ENCODE data around the gene RPS19BP1.
A peak's percentile ranks its signal among the peaks of the same experiment; 100 is the strongest.

RPS19BP1 gene

GRCh38 chr22:39553429-39553828 is 20.9 kb upstream of the RPS19BP1 start:
- no peaks in the 10 kb centered on the region for H3K36me3 ChIP-seq (ENCODE audit: insufficient read depth, low read length)
- H2AFZ ChIP-seq (ENCODE audit: low read depth, low read length): no peak overlapping the region
- H3K4me1 ChIP-seq (ENCODE audit: insufficient read depth, low read length): no peaks in the 10 kb centered on the region
- H3K4me3 ChIP-seq (ENCODE audit: low read length): no peak overlapping the region
- H3K9me3 ChIP-seq (ENCODE audit: low read length): no peaks in the 10 kb centered on the region
- peaks cover 43% of the 10 kb centered on the region for H3K27me3 ChIP-seq (ENCODE audit: insufficient read depth, low read length)

GRCh38 chr22:39547587-39547947 is 15.0 kb upstream of the RPS19BP1 start:
- no peak overlapping the region for H3K4me3 ChIP-seq (ENCODE audit: low read length)

GRCh38 chr22:39546889-39547586 is 14.5 kb upstream of the RPS19BP1 start:
- H3K9me3 ChIP-seq (ENCODE audit: low read length): no peaks in the 10 kb centered on the region
- no peak overlapping the region for H2AFZ ChIP-seq (ENCODE audit: low read depth, low read length)
- no peaks in the 10 kb centered on the region for H3K36me3 ChIP-seq (ENCODE audit: insufficient read depth, low read length)
- no peaks in the 10 kb centered on the region for H3K4me1 ChIP-seq (ENCODE audit: insufficient read depth, low read length)
- no peak overlapping the region for H3K4me3 ChIP-seq (ENCODE audit: low read length)
- H3K27me3 ChIP-seq (ENCODE audit: insufficient read depth, low read length): peaks cover 18% of the 10 kb centered on the region

More at GRCh38 chr22:39547587-39547947, 15.0 kb upstream of the RPS19BP1 start:
- H3K36me3 ChIP-seq (ENCODE audit: insufficient read depth, low read length): no peaks in the 10 kb centered on the region
- H3K9me3 ChIP-seq (ENCODE audit: low read length): no peaks in the 10 kb centered on the region
- H2AFZ ChIP-seq (ENCODE audit: low read depth, low read length): no peak overlapping the region
- H3K27me3 ChIP-seq (ENCODE audit: insufficient read depth, low read length): peaks cover 18% of the 10 kb centered on the region
- H3K4me1 ChIP-seq (ENCODE audit: insufficient read depth, low read length): no peaks in the 10 kb centered on the region

GRCh38 chr22:39545386-39546365 is 13.1 kb upstream of the RPS19BP1 start:
- no peak overlapping the region for H2AFZ ChIP-seq (ENCODE audit: low read depth, low read length)
- H3K4me1 ChIP-seq (ENCODE audit: insufficient read depth, low read length): no peaks in the 10 kb centered on the region
- H3K36me3 ChIP-seq (ENCODE audit: insufficient read depth, low read length): no peaks in the 10 kb centered on the region
- H3K4me3 ChIP-seq (ENCODE audit: low read length): no peak overlapping the region
- peaks cover 12% of the 10 kb centered on the region for H3K27me3 ChIP-seq (ENCODE audit: insufficient read depth, low read length)
- no peaks in the 10 kb centered on the region for H3K9me3 ChIP-seq (ENCODE audit: low read length)

- Histone ChIP-seq H3K27me3 (ENCODE audit: insufficient read depth, low read length) (peaks cover 3% of the 10 kb centered on the region), H3K4me3 (ENCODE audit: low read length) (no peak overlapping the region), H2AFZ (ENCODE audit: low read depth, low read length) (no peak overlapping the region), H3K9me3 (ENCODE audit: low read length) (no peaks in the 10 kb centered on the region), H3K36me3 (ENCODE audit: insufficient read depth, low read length) (no peaks in the 10 kb centered on the region), H3K4me1 (ENCODE audit: insufficient read depth, low read length) (no peaks in the 10 kb centered on the region)
Observed at GRCh38 chr22:39543095-39543494, 10.5 kb upstream of the RPS19BP1 start.

GRCh38 chr22:39537975-39538374 is 5.4 kb upstream of the RPS19BP1 start:
- Histone ChIP-seq H3K9me3 (ENCODE audit: low read length) (no peaks in the 10 kb centered on the region), H3K4me1 (ENCODE audit: insufficient read depth, low read length) (peaks cover 12% of the 10 kb centered on the region), H3K27me3 (ENCODE audit: insufficient read depth, low read length) (no peaks in the 10 kb centered on the region), H2AFZ (ENCODE audit: low read depth, low read length) (no peak overlapping the region), H3K4me3 (ENCODE audit: low read length) (no peak overlapping the region), H3K36me3 (ENCODE audit: insufficient read depth, low read length) (no peaks in the 10 kb centered on the region)

GRCh38 chr22:39536711-39537110 is 4.2 kb upstream of the RPS19BP1 start:
- no peaks in the 10 kb centered on the region for H3K36me3 ChIP-seq (ENCODE audit: insufficient read depth, low read length)
- peaks cover 17% of the 10 kb centered on the region for H3K4me1 ChIP-seq (ENCODE audit: insufficient read depth, low read length)
- no peak overlapping the region for H2AFZ ChIP-seq (ENCODE audit: low read depth, low read length)
- H3K9me3 ChIP-seq (ENCODE audit: low read length): no peaks in the 10 kb centered on the region
- no peak overlapping the region for H3K4me3 ChIP-seq (ENCODE audit: low read length)
- H3K27me3 ChIP-seq (ENCODE audit: insufficient read depth, low read length): no peaks in the 10 kb centered on the region

GRCh38 chr22:39535831-39536449 is 3.4 kb upstream of the RPS19BP1 start:
- H3K27me3 ChIP-seq (ENCODE audit: insufficient read depth, low read length): no peaks in the 10 kb centered on the region
- peaks cover 5% of the 10 kb centered on the region for H3K36me3 ChIP-seq (ENCODE audit: insufficient read depth, low read length)

GRCh38 chr22:39535357-39535725 is 2.8 kb upstream of the RPS19BP1 start:
- Histone ChIP-seq H3K27me3 (ENCODE audit: insufficient read depth, low read length) (no peaks in the 10 kb centered on the region), H2AFZ (ENCODE audit: low read depth, low read length) (peak overlapping the region; percentile 91), H3K9me3 (ENCODE audit: low read length) (no peaks in the 10 kb centered on the region), H3K4me3 (ENCODE audit: low read length) (no peak overlapping the region), H3K36me3 (ENCODE audit: insufficient read depth, low read length) (peaks cover 6% of the 10 kb centered on the region), H3K4me1 (ENCODE audit: insufficient read depth, low read length) (peaks cover 27% of the 10 kb centered on the region)

More at GRCh38 chr22:39535831-39536449, 3.4 kb upstream of the RPS19BP1 start:
- Histone ChIP-seq H3K4me1 (ENCODE audit: insufficient read depth, low read length) (peaks cover 25% of the 10 kb centered on the region), H3K4me3 (ENCODE audit: low read length) (no peak overlapping the region), H3K9me3 (ENCODE audit: low read length) (no peaks in the 10 kb centered on the region), H2AFZ (ENCODE audit: low read depth, low read length) (no peak overlapping the region)

- Histone ChIP-seq H3K4me1 (ENCODE audit: insufficient read depth, low read length) (peaks cover 27% of the 10 kb centered on the region), H2AFZ (ENCODE audit: low read depth, low read length) (peak overlapping the region; percentile 91), H3K27me3 (ENCODE audit: insufficient read depth, low read length) (no peaks in the 10 kb centered on the region), H3K4me3 (ENCODE audit: low read length) (peak overlapping the region; percentile 34), H3K9me3 (ENCODE audit: low read length) (no peaks in the 10 kb centered on the region), H3K36me3 (ENCODE audit: insufficient read depth, low read length) (peaks cover 8% of the 10 kb centered on the region)
Observed at GRCh38 chr22:39534591-39535356, 2.2 kb upstream of the RPS19BP1 start.

- Histone ChIP-seq H2AFZ (ENCODE audit: low read depth, low read length) (peak overlapping the region; percentile 91), H3K27me3 (ENCODE audit: insufficient read depth, low read length) (no peaks in the 10 kb centered on the region), H3K9me3 (ENCODE audit: low read length) (no peaks in the 10 kb centered on the region), H3K4me1 (ENCODE audit: insufficient read depth, low read length) (peaks cover 30% of the 10 kb centered on the region), H3K36me3 (ENCODE audit: insufficient read depth, low read length) (peaks cover 13% of the 10 kb centered on the region), H3K4me3 (ENCODE audit: low read length) (no peak overlapping the region)
Observed at GRCh38 chr22:39534092-39534506, 1.6 kb upstream of the RPS19BP1 start.

- Histone ChIP-seq H3K27me3 (ENCODE audit: insufficient read depth, low read length) (no peaks in the 10 kb centered on the region), H3K9me3 (ENCODE audit: low read length) (no peaks in the 10 kb centered on the region), H3K36me3 (ENCODE audit: insufficient read depth, low read length) (peaks cover 18% of the 10 kb centered on the region), H2AFZ (ENCODE audit: low read depth, low read length) (no peak overlapping the region), H3K4me1 (ENCODE audit: insufficient read depth, low read length) (peaks cover 48% of the 10 kb centered on the region), H3K4me3 (ENCODE audit: low read length) (peak overlapping the region; percentile 6)
Observed at GRCh38 chr22:39530692-39531331, 1.7 kb downstream of the RPS19BP1 start.

Data from neuron (in vitro differentiated cells).